Urinary bladder (tissue), 4 donors: ENCODE measurements around the gene PARD6G. TPM values are rescaled to one million over a fixed set of nuclear protein-coding genes. Genes with fewer than 3 reads are reported as not detected.
"Not testable (repeated sequence)": the region's sequence is repeated elsewhere in the genome, so short reads cannot be mapped to it uniquely, and the experiment has no call there.

Experiments
- DNase-seq: peaks from one replicate; pipeline ENCODE4 v3.0.0-alpha.2; 2015; ENCODE audit errors: extremely low spot score
- H3K27ac ChIP-seq: one replicate; pipeline ENCODE4 v1.5.1; 2013; ENCODE audit warnings: low read depth, mild to moderate bottlenecking, moderate library complexity
- H3K36me3 ChIP-seq: one replicate; pipeline ENCODE4 v1.6.1; 2013; ENCODE audit warnings: mild to moderate bottlenecking, moderate library complexity; ENCODE audit not compliant: insufficient read depth
- H3K4me1 ChIP-seq: one replicate; pipeline ENCODE4 v1.6.1; 2013; ENCODE audit warnings: mild to moderate bottlenecking, moderate library complexity; ENCODE audit not compliant: insufficient read depth
- H3K4me3 ChIP-seq: one replicate; pipeline ENCODE4 v1.5.1; 2013; ENCODE audit warnings: low read depth, low read length
- WGBS: extraction: QIAGEN DNeasy Blood & Tissue Kit; methylation state at CpG from one replicate; pipeline ENCODE4 v1.1.7; 2013; 5-methylcytosine and 5-hydroxymethylcytosine counted together
- polyA plus RNA-seq: library from polyadenylated mRNA; stranded (reverse); fragments of 200-250 nt; gene quantifications from one replicate; pipeline ENCODE4 v1.2.3, GENCODE V29; 2013
- total RNA-seq: library from RNA; depleted of rRNA; stranded (reverse); fragments of >200 nt; gene quantifications from one replicate; pipeline ENCODE4 v1.2.3, GENCODE V29; 2014
- donor health status: healthy with polysubstance abuse.
- donor health status: healthy.

The PARD6G gene, protein sequence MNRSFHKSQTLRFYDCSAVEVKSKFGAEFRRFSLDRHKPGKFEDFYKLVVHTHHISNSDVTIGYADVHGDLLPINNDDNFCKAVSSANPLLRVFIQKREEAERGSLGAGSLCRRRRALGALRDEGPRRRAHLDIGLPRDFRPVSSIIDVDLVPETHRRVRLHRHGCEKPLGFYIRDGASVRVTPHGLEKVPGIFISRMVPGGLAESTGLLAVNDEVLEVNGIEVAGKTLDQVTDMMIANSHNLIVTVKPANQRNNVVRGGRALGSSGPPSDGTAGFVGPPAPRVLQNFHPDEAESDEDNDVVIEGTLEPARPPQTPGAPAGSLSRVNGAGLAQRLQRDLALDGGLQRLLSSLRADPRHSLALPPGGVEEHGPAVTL
- total RNA-seq (14.0 TPM), polyA plus RNA-seq (5.9 TPM)

DNA sequence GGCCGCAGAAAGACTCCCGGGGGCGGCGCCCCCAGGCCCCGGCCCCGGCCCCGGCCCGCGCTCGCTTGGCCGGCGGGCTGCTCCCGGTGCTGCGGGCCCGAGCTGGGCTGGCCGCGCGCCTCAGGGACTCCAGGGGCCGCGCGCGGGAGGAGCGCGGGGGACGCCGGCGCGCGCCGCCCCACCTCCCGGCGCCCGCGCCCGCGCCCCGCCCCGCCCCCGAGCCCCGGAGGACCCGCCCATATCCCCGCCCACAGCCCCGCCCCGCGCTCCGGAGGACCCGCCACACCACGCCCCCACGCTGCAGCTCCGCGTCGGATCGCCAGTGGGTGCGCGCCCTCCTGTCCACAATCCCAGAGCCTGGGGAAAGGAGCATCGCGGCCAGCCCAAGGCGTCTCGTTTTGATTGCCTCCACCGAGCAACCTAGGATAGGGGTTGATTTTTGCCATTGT, at the start of gene PARD6G:
Gene PARD6G, minus strand, starts transcription at position 122 of the 449 bp plus-strand sequence. CDS start 166 bp downstream, outside the sequence.
- Histone ChIP-seq H3K4me3 (peak within 1 kb of the TSS; percentile 90), H3K4me1 (peaks cover 1% of the 10 kb centered on the region), H3K36me3 (no peaks in the 10 kb centered on the region), H3K27ac (peak within 1 kb of the TSS; percentile 69)
- WGBS, result 1% methylated on average over 59 of the region's 60 CpGs
- DNase-seq, result no peak

DNA sequence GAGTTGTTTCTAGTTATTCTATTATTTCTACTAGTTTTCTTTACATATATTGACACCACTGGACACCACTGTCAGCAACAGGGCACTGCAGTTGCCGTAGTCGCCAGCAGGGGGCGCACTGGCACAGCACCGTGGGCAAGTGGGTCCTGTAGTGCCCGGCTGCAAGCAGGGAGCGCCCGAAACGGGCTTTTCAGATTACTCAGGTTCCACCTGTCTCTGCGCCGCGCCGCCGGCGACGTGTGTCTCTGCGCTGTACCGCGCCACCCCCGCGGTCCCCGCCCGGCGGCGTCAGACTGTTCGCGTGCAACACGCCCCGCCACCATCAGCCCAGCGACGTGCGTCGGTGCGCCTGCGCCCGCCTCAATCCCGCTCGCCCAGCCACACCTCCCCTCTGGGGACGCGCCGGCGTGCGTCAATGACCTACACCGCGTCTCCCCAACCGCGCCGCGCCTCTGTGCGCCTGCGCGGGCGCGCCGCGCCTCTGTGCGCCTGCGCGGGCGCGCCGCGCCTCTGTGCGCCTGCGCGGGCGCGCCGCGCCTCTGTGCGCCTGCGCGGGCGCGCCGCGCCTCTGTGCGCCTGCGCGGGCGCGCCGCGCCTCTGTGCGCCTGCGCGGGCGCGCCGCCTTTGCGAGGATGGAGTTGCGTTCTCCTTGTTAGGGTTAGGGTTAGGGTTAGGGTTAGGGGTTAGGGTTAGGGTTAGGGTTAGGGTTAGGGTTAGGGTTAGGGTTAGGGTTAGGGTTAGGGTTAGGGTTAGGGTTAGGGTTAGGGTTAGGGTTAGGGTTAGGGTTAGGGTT, 15.1 kb upstream of the PARD6G start:
- DNase-seq, H3K27ac ChIP-seq: not testable (repeated sequence)
- WGBS, result 61% methylated on average over 81 of the region's 91 CpGs

DNA sequence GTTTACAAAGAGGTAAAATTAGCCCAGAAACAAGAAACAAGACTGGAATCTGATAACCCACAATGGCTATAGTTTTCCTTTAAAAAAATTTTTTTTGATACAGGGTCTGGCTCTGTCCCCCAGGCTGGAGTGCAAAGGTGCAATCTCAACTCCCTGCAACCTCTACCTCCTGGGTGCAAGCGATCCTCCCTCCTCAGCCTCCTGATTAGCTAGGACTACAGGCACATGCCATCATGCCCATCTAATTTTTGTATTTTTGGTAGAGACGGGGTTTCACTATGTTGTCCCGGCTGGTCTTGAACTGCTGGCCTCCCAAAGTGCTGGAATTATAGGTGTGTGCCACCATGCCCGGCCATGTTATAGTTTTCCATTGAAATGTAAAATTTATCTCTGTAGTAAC, 12.3 kb upstream of the PARD6G start:
- H3K4me3 ChIP-seq, result no peak overlapping the region
- H3K4me1 ChIP-seq, result no peaks in the 10 kb centered on the region
- no peak overlapping the region for H3K27ac ChIP-seq
- H3K36me3 ChIP-seq, result no peaks in the 10 kb centered on the region
- 88% methylated on average over 4 of the region's 4 CpGs for WGBS
- DNase-seq, result no peak

More for the DNA sequence above, 15.1 kb upstream of the PARD6G start:
- not testable (repeated sequence) for H3K4me3 ChIP-seq, H3K4me1 ChIP-seq, H3K36me3 ChIP-seq

DNA sequence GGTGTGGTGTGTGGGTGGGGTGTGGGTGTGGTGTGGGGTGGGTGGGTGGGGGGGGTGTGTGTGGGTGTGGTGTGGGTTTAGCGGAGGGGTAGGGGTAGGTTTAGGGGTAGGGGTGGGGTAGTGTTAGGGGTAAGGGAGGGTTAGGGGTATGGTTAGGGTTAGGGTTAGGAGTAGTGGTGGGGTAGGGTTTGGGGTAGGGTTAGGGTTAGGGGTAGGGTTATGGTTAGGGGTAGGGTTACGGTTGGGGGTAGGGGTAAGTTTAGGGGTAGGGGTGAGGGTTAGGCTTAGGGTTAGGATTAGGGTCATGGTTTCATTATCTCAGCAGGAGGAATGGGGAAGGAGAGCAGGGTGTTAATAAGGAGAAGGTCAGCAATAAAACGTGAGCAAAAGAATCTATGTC, 11.3 kb upstream of the PARD6G start:
- H3K4me3 ChIP-seq, result no peak overlapping the region
- whole genome bisulfite sequencing, result 80% methylated on average over 2 of the region's 3 CpGs

DNA sequence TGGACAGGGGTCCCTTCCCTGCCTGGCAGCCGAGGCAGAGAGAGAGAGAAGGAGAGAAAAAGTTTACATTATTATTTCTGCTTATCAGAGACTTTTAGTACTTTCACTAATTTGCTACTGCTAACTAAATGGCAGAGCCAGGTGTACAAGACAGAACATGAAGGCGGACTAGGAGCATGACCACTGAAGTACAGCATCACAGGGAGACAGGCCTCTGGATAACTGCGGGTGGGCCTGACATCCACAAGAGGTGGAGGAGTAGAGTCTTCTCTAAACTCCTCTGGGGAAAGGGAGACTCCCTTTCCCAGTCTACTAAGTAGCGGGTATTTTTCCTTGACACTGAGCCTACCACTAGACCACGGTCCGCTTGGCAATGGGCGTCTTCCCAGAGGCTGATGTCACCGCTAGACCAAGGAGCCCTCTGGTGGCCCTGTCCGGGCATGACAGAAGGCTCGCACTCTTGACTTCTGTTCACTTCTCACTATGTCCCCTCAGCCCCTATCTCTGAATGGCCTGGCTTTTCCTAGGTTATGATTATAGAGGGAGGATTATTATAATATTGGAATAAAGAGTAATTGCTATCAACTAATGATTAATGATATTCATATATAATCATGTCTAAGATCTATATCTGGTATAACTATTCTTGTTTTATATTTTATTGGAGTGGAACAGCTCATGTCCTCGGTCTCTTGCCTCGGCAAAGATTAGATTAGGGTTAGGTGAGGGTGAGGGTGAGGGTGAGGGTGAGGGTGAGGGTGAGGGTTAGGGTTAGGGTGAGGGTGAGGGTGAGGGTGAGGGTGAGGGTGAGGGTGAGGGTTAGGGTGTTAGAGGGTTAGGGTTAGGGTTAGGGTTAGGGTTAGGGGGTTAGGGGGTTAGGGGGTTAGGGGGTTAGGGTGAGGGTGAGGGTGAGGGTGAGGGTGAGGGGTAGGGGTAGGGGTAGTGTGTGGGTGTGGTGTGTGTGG, 10.5 kb upstream of the PARD6G start:
- DNase-seq, H3K36me3 ChIP-seq, H3K4me1 ChIP-seq, H3K4me3 ChIP-seq, H3K27ac ChIP-seq: not testable (repeated sequence)
- 58% methylated on average over 12 of the region's 12 CpGs for WGBS

More for the DNA sequence above, 11.3 kb upstream of the PARD6G start:
- DNase-seq, result no peak
- Histone ChIP-seq H3K4me1 (no peaks in the 10 kb centered on the region), H3K36me3 (no peaks in the 10 kb centered on the region), H3K27ac (no peak overlapping the region)

DNA sequence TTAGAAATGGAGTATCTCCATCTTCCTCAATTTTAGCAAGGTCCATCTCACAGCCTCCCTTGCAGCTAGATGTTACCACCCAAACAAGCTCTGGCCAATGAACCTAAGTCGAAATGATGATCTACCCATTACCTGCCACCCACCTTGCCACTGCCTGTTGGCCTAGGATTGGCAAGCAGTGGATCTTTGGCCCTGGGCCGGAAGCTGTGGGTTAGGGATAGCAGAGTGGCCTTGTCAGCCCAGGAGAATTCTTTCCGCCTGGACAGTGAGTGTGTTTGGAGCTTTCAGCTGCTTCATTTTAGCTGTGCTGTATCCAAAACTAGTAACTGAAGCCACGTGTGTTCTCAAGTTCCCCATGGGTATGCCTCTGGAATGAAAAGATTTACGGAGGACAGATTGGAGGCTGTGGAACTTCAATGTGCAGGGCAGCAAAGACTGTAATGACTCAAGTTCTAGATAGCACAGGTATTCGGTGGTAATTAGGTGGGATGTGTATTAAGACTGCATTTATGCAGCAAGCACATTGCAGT, 7.7 kb upstream of the PARD6G start:
- H3K27ac ChIP-seq, result no peak overlapping the region
- no peak for DNase-seq
- H3K4me1 ChIP-seq, result no peaks in the 10 kb centered on the region
- H3K4me3 ChIP-seq, result no peak overlapping the region
- WGBS, result 68% methylated on average over 6 of the region's 6 CpGs
- no peaks in the 10 kb centered on the region for H3K36me3 ChIP-seq

DNA sequence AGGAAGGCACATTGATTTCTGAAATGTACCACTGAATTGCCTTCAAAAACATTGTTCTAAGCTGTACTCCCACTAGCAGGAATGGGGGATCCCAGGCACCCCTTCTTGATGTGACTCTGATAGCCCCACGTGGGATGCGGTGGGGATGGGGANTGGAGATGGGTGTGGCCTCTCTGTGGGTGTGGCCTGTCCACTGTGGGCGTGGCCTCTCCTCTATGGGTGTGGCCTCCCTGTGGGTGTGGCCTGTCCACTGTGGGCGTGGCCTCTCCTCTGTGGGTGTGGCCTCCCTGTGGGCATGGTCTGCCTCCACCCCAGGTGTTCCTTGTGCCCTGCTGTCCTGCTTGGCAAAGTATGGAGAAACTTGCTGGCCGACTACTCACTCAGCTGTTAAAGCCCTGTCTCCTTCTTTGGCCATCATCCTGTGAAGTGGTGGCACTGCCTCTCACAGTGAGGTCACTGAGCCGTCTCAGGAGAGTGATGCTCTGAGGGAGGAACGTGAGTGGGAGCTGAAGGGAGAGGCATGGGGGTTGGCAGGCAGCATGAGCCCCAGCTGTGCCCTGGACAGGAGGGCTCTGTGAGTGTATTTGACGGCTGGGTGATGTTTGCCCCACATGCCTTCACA, 6.7 kb upstream of the PARD6G start:
- Histone ChIP-seq H3K27ac (no peak overlapping the region), H3K4me1 (no peaks in the 10 kb centered on the region), H3K36me3 (no peaks in the 10 kb centered on the region), H3K4me3 (no peak overlapping the region)
- 72% methylated on average over 8 of the region's 8 CpGs for WGBS
- DNase-seq, result no peak

DNA sequence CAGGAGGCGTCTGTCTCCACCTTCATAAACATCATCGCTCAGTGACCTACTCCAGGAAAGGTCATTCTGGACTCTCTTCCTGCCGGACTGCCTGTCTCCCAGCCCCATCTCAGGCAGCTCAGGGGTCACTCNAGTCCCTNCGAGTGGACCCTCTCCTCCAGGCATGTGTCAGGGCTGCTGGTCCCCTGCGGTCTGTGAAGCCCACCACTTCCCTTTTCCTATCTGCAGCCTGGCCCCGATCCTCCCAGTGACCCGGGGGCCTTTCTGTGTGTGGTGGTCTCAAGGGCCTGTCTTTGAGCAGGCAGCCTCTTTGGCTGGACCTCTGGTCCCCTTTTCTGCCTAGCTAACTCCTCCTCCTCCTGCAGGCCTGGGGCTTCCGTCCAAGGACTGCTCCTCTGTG, 5.9 kb upstream of the PARD6G start:
- no peaks in the 10 kb centered on the region for H3K36me3 ChIP-seq
- 91% methylated on average over 7 of the region's 8 CpGs for WGBS
- H3K4me1 ChIP-seq, result no peaks in the 10 kb centered on the region
- H3K27ac ChIP-seq, result no peak overlapping the region
- no peak for DNase-seq
- no peak overlapping the region for H3K4me3 ChIP-seq

DNA sequence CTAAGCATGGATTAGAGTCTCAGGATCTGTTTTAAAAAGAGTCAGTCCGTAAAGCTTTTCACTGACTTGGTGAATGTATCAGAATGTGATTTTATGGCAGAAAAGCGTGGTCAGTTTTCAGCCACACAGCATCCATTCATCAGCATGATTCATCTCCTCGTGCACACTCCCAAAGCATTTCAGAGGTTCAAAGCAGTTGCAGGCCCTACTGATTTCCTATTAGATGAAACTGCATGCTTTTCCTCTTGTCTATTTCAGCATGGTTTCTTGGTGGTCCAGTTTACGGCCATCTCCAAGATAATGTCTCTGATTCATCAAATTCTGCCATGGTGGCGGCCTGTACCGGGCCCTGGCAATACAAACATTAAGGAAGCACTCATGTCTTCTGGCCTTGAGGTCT, 4.8 kb upstream of the PARD6G start:
- no peaks in the 10 kb centered on the region for H3K4me1 ChIP-seq

DNA sequence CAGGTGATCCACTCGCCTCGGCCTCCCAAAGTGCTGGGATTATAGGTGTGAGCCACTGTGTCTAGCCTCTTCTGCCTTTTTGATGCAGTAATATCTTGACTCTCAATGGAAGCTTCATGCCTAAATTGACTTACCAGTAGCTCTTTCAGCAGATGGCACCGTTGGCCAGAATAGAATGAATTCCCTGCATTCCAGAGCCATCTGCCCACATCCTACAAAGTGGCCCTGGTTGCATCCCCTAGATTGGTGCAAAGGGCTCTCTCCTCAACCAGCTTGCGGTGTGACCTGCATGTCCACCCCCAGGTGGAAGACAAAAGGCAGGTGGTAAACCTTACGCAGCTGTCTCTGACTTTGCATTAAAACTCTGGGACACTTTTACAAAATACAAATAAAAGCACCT, 4.4 kb upstream of the PARD6G start:
- no peak overlapping the region for H3K27ac ChIP-seq
- no peak overlapping the region for H3K4me3 ChIP-seq
- H3K36me3 ChIP-seq, result no peaks in the 10 kb centered on the region
- no peak for DNase-seq
- no peaks in the 10 kb centered on the region for H3K4me1 ChIP-seq
- WGBS, result 88% methylated on average over 5 of the region's 5 CpGs

More for the DNA sequence above, 4.8 kb upstream of the PARD6G start:
- Histone ChIP-seq H3K27ac (no peak overlapping the region), H3K36me3 (no peaks in the 10 kb centered on the region), H3K4me3 (no peak overlapping the region)
- DNase-seq, result no peak
- 89% methylated on average over 6 of the region's 6 CpGs for whole genome bisulfite sequencing

DNA sequence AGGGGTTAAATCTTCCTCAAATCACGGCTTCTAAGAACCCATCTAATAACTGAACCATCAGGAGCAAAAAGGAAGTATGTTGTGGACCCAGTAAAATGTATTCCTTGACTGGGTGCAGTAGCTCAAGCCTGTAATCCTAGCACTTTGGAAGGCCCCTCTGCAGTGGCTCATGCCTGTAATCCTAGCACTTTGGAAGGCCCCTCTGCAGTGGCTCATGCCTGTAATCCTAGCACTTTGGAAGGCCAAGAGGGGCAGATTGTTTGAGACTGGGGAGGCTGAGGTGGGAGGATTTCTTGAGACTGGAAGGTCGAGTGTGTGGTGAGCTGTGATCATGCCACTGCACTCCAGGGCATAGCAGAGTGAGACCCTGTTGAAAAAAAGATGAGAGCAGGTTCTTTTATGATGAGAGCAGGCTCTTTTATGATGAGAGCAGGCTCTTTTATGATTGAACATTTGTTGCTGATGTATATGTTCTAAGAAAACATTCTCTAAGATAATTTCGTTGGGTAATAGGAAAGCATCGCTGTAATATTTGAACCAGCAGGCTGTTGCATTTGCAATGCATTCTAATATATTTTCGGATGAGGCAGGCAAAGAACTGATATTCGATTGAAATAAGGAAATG, 3.5 kb upstream of the PARD6G start:
- DNase-seq, result no peak
- no peaks in the 10 kb centered on the region for H3K36me3 ChIP-seq
- WGBS, result 72% methylated on average over 6 of the region's 6 CpGs
- H3K4me1 ChIP-seq, result peaks cover 1% of the 10 kb centered on the region
- H3K27ac ChIP-seq, result no peak overlapping the region
- no peak overlapping the region for H3K4me3 ChIP-seq
